Uterus (tissue), 2 donors: Measurements from ENCODE around the gene PAQR5.

Experiments
- POLR2A ChIP-seq, 2 donors: fragments of 450-650 bp; IDR thresholded peaks; one replicate each; pipeline ENCODE4 v1.6.1; 2016; ENCODE audit warnings: antibody characterized with exemption in 2 of 2, mild to moderate bottlenecking in 1 of 2, moderate library complexity in 1 of 2
- TF ChIP-seq, protein P1 (sequence below), 4 experiments: fragments of 200-600 bp in 2 of 4; fragments of 450-650 bp in 2 of 4; sonication (generic) in 2 of 4; IDR thresholded peaks; one replicate each; pipeline ENCODE4 v1.5.1; 2016 to 2019; ENCODE audit warnings: antibody characterized with exemption in 4 of 4, mild to moderate bottlenecking in 2 of 4, moderate library complexity in 1 of 4

DNA sequence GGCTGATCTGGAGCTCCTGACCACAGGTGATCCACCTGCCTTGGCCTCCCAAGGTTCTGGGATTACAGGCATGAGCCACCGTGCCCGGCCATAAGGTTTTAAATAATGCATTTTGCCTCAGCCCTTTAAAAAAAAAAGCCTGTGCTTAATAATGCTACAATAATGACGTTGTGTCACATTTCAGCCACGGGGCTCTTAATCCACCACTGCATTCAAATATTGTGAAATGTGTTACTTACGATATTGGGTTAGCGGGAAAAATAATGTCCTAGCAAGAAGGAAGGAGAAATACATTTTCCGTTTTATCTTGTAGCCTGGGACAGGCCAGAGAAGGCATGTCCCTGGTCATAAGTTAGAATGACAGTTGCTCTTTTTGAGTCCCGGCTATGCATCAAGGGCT lies 17.6 kb downstream of the PAQR5 start:
- TF ChIP-seq, protein P1, sequence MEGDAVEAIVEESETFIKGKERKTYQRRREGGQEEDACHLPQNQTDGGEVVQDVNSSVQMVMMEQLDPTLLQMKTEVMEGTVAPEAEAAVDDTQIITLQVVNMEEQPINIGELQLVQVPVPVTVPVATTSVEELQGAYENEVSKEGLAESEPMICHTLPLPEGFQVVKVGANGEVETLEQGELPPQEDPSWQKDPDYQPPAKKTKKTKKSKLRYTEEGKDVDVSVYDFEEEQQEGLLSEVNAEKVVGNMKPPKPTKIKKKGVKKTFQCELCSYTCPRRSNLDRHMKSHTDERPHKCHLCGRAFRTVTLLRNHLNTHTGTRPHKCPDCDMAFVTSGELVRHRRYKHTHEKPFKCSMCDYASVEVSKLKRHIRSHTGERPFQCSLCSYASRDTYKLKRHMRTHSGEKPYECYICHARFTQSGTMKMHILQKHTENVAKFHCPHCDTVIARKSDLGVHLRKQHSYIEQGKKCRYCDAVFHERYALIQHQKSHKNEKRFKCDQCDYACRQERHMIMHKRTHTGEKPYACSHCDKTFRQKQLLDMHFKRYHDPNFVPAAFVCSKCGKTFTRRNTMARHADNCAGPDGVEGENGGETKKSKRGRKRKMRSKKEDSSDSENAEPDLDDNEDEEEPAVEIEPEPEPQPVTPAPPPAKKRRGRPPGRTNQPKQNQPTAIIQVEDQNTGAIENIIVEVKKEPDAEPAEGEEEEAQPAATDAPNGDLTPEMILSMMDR (IDR thresholded peaks at IDR 0.05): no peak
- no peak for TF ChIP-seq POLR2A (IDR thresholded peaks at IDR 0.05)
